Parathyroid adenoma (tissue), 2 donors: Measurements from ENCODE around the gene URM1.

Experiments
- H2AFZ ChIP-seq: fragments of 300-600 bp; sonication (generic); one replicate; pipeline ENCODE4 v1.7.0; 2017; ENCODE audit warnings: antibody characterized with exemption, mild to moderate bottlenecking
- H3K27ac ChIP-seq: fragments of 300-600 bp; sonication (generic); one replicate; pipeline ENCODE4 v1.7.0; 2017
- H3K27me3 ChIP-seq: fragments of 300-600 bp; sonication (generic); one replicate; pipeline ENCODE4 v1.7.0; 2017; ENCODE audit warnings: low read length; ENCODE audit not compliant: control insufficient read depth, insufficient read depth
- H3K36me3 ChIP-seq: fragments of 300-600 bp; sonication (generic); one replicate; pipeline ENCODE4 v1.7.0; 2017; ENCODE audit warnings: low read length; ENCODE audit not compliant: control insufficient read depth, insufficient read depth
- H3K4me1 ChIP-seq: fragments of 300-600 bp; sonication (generic); one replicate; pipeline ENCODE4 v1.7.0; 2017; ENCODE audit warnings: control low read depth
- H3K4me2 ChIP-seq: fragments of 300-600 bp; sonication (generic); one replicate; pipeline ENCODE4 v1.7.0; 2017; ENCODE audit warnings: low read length
- H3K4me3 ChIP-seq: fragments of 300-600 bp; sonication (generic); one replicate; pipeline ENCODE4 v1.7.0; 2017; ENCODE audit warnings: low read depth, low read length
- H3K79me2 ChIP-seq: fragments of 300-600 bp; sonication (generic); one replicate; pipeline ENCODE4 v1.7.0; 2017; ENCODE audit warnings: control low read depth
- H3K9ac ChIP-seq: fragments of 300-600 bp; sonication (generic); one replicate; pipeline ENCODE4 v1.7.0; 2017; ENCODE audit warnings: mild to moderate bottlenecking
- H3K9me3 ChIP-seq: fragments of 300-600 bp; sonication (generic); one replicate; pipeline ENCODE4 v1.7.0; 2017; ENCODE audit warnings: low read length; ENCODE audit not compliant: control insufficient read depth
- TF ChIP-seq, protein P1 (sequence below): fragments of 300-600 bp; sonication (generic); IDR thresholded peaks from one replicate; pipeline ENCODE4 v1.7.0; 2017; ENCODE audit warnings: antibody characterized with exemption, mild to moderate bottlenecking
- donor health status: primary hyperparathyroidism.

The URM1 gene

GRCh38 chr9:128384801-128385495 is 13.8 kb downstream of the URM1 start:
- H3K9ac ChIP-seq, result no peak overlapping the region
- H2AFZ ChIP-seq, result no peak overlapping the region
- TF ChIP-seq, protein P1, sequence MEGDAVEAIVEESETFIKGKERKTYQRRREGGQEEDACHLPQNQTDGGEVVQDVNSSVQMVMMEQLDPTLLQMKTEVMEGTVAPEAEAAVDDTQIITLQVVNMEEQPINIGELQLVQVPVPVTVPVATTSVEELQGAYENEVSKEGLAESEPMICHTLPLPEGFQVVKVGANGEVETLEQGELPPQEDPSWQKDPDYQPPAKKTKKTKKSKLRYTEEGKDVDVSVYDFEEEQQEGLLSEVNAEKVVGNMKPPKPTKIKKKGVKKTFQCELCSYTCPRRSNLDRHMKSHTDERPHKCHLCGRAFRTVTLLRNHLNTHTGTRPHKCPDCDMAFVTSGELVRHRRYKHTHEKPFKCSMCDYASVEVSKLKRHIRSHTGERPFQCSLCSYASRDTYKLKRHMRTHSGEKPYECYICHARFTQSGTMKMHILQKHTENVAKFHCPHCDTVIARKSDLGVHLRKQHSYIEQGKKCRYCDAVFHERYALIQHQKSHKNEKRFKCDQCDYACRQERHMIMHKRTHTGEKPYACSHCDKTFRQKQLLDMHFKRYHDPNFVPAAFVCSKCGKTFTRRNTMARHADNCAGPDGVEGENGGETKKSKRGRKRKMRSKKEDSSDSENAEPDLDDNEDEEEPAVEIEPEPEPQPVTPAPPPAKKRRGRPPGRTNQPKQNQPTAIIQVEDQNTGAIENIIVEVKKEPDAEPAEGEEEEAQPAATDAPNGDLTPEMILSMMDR, result no peak
- H3K79me2 ChIP-seq, result no peaks in the 10 kb centered on the region
- no peaks in the 10 kb centered on the region for H3K27me3 ChIP-seq
- H3K4me2 ChIP-seq, result no peak overlapping the region
- no peaks in the 10 kb centered on the region for H3K4me1 ChIP-seq
- no peak overlapping the region for H3K27ac ChIP-seq
- no peaks in the 10 kb centered on the region for H3K9me3 ChIP-seq
- no peak overlapping the region for H3K4me3 ChIP-seq
- H3K36me3 ChIP-seq, result no peaks in the 10 kb centered on the region

- H3K9ac ChIP-seq, result no peak overlapping the region
- TF ChIP-seq, protein P1, result no peak
Measured at GRCh38 chr9:128385496-128386460, 14.6 kb downstream of the URM1 start.

DNA sequence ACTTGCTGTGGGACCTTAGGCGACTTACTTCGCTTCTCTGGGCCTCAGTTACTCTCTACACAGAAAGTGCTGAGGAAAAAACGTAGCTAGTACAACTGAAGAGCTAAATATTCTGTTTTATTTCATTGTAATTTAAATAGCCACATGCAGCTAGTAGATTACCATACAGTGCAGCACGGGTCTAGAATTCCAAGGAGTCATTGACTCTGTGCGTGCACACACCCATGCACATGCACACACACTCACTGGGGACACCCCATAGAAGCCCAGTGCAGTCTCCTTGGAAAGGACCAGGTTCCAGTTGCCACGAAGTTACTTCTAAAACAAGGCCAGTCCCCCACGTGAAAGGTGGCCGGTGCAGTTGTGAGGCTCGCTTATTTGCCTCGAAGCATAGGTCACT is 17.0 kb downstream of the URM1 start:
- H2AFZ ChIP-seq, result no peak overlapping the region
- H3K27ac ChIP-seq, result no peak overlapping the region
- no peaks in the 10 kb centered on the region for H3K79me2 ChIP-seq
- H3K4me3 ChIP-seq, result no peak overlapping the region
- TF ChIP-seq, protein P1, result no peak
- H3K36me3 ChIP-seq, result no peaks in the 10 kb centered on the region
- no peaks in the 10 kb centered on the region for H3K4me1 ChIP-seq
- no peaks in the 10 kb centered on the region for H3K9me3 ChIP-seq
- H3K4me2 ChIP-seq, result no peak overlapping the region
- no peaks in the 10 kb centered on the region for H3K27me3 ChIP-seq
- H3K9ac ChIP-seq, result no peak overlapping the region

More at GRCh38 chr9:128385496-128386460, 14.6 kb downstream of the URM1 start:
- no peaks in the 10 kb centered on the region for H3K9me3 ChIP-seq
- H3K4me2 ChIP-seq, result no peak overlapping the region
- H3K27ac ChIP-seq, result no peak overlapping the region
- no peak overlapping the region for H2AFZ ChIP-seq
- no peaks in the 10 kb centered on the region for H3K27me3 ChIP-seq
- H3K79me2 ChIP-seq, result no peaks in the 10 kb centered on the region
- H3K4me3 ChIP-seq, result no peak overlapping the region
- no peaks in the 10 kb centered on the region for H3K36me3 ChIP-seq
- H3K4me1 ChIP-seq, result no peaks in the 10 kb centered on the region

DNA sequence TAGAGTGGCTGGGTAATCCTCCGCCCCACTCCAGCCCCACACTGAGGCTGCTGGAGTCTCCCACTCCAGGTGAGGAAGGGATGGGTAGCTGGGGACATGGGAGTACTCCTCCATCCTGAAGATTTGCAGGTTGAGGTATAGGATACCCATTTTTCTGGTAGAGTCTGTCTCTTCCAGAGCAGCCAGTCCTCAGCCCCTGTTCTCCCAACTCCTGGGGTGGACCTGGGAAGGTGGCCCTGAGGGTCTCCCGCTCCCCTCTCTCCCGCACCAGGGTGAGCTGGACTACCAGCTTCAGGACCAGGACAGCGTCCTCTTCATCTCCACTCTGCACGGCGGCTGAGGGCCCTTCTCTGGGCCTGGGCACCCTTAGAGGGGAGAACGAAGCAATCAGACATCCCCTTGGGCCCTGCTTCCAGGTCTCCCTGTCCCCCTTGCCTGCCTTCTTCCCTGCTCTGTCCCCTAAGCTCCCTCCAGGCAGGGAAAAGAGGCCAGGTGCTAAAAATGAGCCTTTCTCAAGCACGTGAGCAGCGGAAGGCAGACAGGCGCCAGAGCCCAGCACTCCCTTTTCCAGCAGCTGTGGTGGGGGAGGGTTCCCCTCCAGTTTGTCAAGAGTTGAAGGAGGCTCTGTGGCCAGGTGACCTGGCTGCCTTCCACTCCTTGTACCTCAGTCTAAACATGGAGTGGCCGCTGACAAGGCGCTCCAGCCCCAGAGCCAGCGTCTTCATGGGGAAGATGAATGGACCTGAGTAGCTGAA is 18.4 kb downstream of the URM1 start:
- H3K4me1 ChIP-seq, result no peaks in the 10 kb centered on the region
- H3K27ac ChIP-seq, result no peak overlapping the region
- H3K9me3 ChIP-seq, result no peaks in the 10 kb centered on the region
- TF ChIP-seq, protein P1, result no peak
- H3K27me3 ChIP-seq, result no peaks in the 10 kb centered on the region
- H3K4me3 ChIP-seq, result no peak overlapping the region
- no peaks in the 10 kb centered on the region for H3K79me2 ChIP-seq
- H2AFZ ChIP-seq, result no peak overlapping the region
- no peak overlapping the region for H3K9ac ChIP-seq
- H3K36me3 ChIP-seq, result no peaks in the 10 kb centered on the region
- no peak overlapping the region for H3K4me2 ChIP-seq
